ENCODE measurements around the gene KLHL10. TPM values are rescaled to one million over a fixed set of nuclear protein-coding genes. Genes with fewer than 3 reads are reported as not detected.

Gene KLHL10
- under 0.01 TPM in 1 of 2 replicates, not detected in the other for total RNA-seq

GRCh38 chr17:41837761-41838538 is at the start of gene KLHL10:
TSS of gene KLHL10 (plus strand) at chr17:41837825. CDS start at chr17:41837933, 108 bp downstream.

DNA sequence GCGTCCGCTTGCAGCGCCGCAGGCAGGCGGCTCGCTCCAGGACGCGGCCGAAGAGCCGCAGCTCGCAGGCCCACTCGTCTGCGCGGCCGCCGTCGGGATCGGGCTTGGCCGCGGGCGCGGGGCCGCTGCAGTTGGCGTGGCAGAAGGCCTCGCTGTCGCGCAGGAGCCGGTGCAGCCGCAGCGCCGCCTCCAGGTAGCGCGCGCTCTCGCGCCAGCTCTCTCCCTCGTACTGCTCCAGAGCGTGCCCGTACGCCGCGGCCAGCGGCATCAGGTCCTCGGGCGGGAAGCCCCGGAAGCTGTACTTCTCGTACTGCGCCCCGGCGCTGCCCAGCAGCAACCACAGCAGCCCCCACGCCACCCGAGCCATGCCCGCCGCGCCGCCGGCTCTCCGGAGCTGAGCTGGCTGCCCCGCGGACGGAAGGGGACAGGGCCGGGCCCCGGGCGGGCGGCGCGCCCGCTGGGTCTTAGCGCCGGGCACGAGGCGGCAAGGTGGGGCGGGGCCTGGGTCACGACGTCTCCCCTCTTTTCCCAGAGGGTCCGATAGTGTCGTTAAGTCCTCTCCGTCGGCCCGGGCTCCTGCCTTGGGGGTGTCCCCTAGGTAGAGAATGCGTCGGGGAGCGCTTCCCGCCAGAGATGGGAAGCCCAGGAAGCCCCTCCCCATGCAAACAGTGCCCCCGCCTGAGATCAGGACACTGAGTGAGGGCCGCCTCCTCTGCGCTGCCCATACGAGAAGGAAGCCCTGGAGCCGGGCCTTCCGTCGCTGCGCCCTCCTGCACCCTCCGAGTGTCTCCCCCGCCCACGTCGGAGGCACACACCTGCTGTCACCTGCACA is 25.9 kb upstream of the KLHL10 start, which contains the start of gene P3H4:
P3H4 (minus strand) TSS at position 401 of the 832 bp plus-strand sequence; CDS start at position 367, 34 bp downstream.

GRCh38 chr17:41812381-41813151 is 25.1 kb upstream of the KLHL10 start, which contains the start of gene FKBP10:
TSS of gene FKBP10 (plus strand) at chr17:41813004. CDS start at chr17:41813035, 31 bp downstream.

DNA sequence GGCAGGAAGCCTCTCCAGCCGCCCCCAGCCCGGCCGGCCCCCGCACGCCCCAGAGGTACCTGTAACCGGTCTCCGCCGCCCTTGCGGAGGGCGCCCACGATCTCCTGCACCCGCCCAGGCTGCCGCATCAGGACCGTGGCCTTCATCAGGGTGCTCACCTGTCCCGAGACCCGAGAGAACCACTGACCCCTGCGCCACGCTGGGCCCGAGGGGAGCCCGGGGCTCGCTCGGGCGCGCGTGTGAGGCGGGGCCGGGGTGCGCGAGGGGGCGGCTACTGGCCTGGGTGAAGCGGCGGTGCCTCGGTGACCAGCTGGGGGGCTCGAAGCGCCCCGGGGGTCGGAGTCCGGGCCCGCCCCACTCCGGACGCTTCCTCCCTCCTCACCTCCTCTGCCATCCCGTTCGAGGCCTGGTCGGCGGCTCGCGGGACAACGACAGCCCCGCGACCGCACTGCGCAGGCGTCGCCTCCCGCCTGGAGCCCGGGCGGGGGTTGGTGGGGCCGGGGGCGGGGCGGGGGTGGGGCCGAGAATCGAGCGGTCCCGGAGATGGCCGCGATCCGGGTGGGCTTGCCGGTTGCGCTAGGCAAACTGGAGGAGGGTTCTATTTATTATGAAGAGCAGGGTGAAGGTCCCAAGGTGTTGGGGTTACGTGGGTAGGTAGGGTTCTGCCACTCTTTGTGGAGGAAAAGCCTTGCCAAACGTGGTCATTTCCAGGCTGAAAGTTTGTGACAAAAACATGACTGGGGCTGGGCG is 1.6 kb upstream of the KLHL10 start, which contains the start of gene NT5C3B:
NT5C3B (minus strand) TSS at position 433 of the 750 bp plus-strand sequence; CDS start at position 394, 39 bp downstream.

GRCh38 chr17:41864836-41865595 is 27.4 kb downstream of the KLHL10 start, which contains the start of gene KLHL11:
TSS of gene KLHL11 (minus strand) at chr17:41865423. CDS start at chr17:41865370, 53 bp downstream.

Small RNA genes lying within 50 kb of the gene (small RNA-seq; reads per million reads assigned to genes)
- not detected for gene AC125257.2 (ENCODE audit: low replicate concordance)

Other genes with a start within 250 kb of the KLHL10 start
- gene KRT16, start 225.1 kb upstream of the KLHL10 start, total RNA-seq: not detected in 2 replicates
- gene KRT17, start 213.2 kb upstream of the KLHL10 start, total RNA-seq: 0.66 and 5.2 TPM in 2 replicates
- gene EIF1, start 148.9 kb upstream of the KLHL10 start, total RNA-seq: 88.9 and 135 TPM in 2 replicates
- gene GAST, start 125.5 kb upstream of the KLHL10 start, total RNA-seq: not detected in 2 replicates
- gene HAP1, start 103.2 kb upstream of the KLHL10 start, total RNA-seq: 0.14 and 0.44 TPM in 2 replicates
- 241 and 249 TPM in 2 replicates for gene JUP, start 51.1 kb upstream of the KLHL10 start, total RNA-seq
- gene P3H4, start 25.9 kb upstream of the KLHL10 start, total RNA-seq: 67.0 and 95.6 TPM in 2 replicates
- 283 and 563 TPM in 2 replicates for gene FKBP10, start 24.8 kb upstream of the KLHL10 start, total RNA-seq
- 78.0 and 79.9 TPM in 2 replicates for gene NT5C3B, start 1.6 kb upstream of the KLHL10 start, total RNA-seq
- gene KLHL11, start 27.6 kb downstream of the KLHL10 start, total RNA-seq: 27.4 and 44.2 TPM in 2 replicates
- 417 and 421 TPM in 2 replicates for gene ACLY, start 81.1 kb downstream of the KLHL10 start, total RNA-seq
- 0.57 and 1.3 TPM in 2 replicates for gene ODAD4, start 92.8 kb downstream of the KLHL10 start, total RNA-seq
- gene CNP, start 129.0 kb downstream of the KLHL10 start, total RNA-seq: 59.5 and 98.2 TPM in 2 replicates
- gene DNAJC7, start 179.6 kb downstream of the KLHL10 start, total RNA-seq: 80.7 and 97.4 TPM in 2 replicates
- 55.8 and 60.4 TPM in 2 replicates for gene NKIRAS2, start 182.3 kb downstream of the KLHL10 start, total RNA-seq
- under 0.01 and 0.22 TPM in 2 replicates for gene C17orf113, start 212.8 kb downstream of the KLHL10 start, total RNA-seq

All from placental pericyte (primary cell).